Smooth muscle cell (in vitro differentiated cells): ENCODE results near the gene PEX19. TPM values are rescaled to one million over a fixed set of nuclear protein-coding genes. Genes with fewer than 3 reads are reported as not detected.

Experiments used
- polyA plus RNA-seq: library from polyadenylated mRNA; unstranded; fragments of >200 nt; fragmentation: Nextera tagmentation; extraction: Ambion mirVana; gene quantifications from 2 replicates; pipeline ENCODE4 v1.2.1, GENCODE V29; 2016
- small RNA-seq: library from RNA; depleted of rRNA; stranded (forward); fragments of <200 nt; gene quantifications from one replicate; pipeline ENCODE3, GENCODE V24; 2014
- total RNA-seq: library from RNA; depleted of rRNA; stranded (reverse); fragments of >200 nt; gene quantifications from 2 replicates; pipeline ENCODE4 v1.2.3, GENCODE V29; 2014

PEX19 gene
- total and polyA plus RNA-seq, 2 experiments from 2014 or later = 34.5 to 47.1 TPM

Small RNAs within 50 kb of the gene (small RNA-seq; reads per million reads assigned to genes)
- not detected for gene RF00019

Other genes with a start within 250 kb of the PEX19 start
- not detected in 2 replicates for gene KCNJ10, start 215.0 kb downstream of the PEX19 start, total RNA-seq
- gene KCNJ10, start 215.0 kb downstream of the PEX19 start, polyA plus RNA-seq = not detected in 2 replicates
- gene KCNJ9, start 203.6 kb downstream of the PEX19 start, total RNA-seq = not detected in 2 replicates
- not detected in 2 replicates for gene KCNJ9, start 203.6 kb downstream of the PEX19 start, polyA plus RNA-seq
- gene IGSF8, start 186.5 kb downstream of the PEX19 start, total RNA-seq = 17.3 and 20.8 TPM in 2 replicates
- 30.2 and 35.5 TPM in 2 replicates for gene IGSF8, start 186.5 kb downstream of the PEX19 start, polyA plus RNA-seq
- gene ATP1A2, start 169.4 kb downstream of the PEX19 start, total RNA-seq = not detected in 2 replicates
- gene ATP1A2, start 169.4 kb downstream of the PEX19 start, polyA plus RNA-seq = 0.07 TPM in 1 of 2 replicates, not detected in the other
- gene ATP1A4, start 133.5 kb downstream of the PEX19 start, total RNA-seq = not detected in 2 replicates
- gene ATP1A4, start 133.5 kb downstream of the PEX19 start, polyA plus RNA-seq = not detected in 2 replicates
- gene CASQ1, start 94.6 kb downstream of the PEX19 start, total RNA-seq = 0.36 TPM in 1 of 2 replicates, not detected in the other
- gene CASQ1, start 94.6 kb downstream of the PEX19 start, polyA plus RNA-seq = 0.48 TPM in 1 of 2 replicates, not detected in the other
- 85.0 and 115 TPM in 2 replicates for gene PEA15, start 79.7 kb downstream of the PEX19 start, total RNA-seq
- gene PEA15, start 79.7 kb downstream of the PEX19 start, polyA plus RNA-seq = 73.1 and 80.6 TPM in 2 replicates
- gene DCAF8, start 22.6 kb downstream of the PEX19 start, total RNA-seq = 56.7 and 63.6 TPM in 2 replicates
- gene DCAF8, start 22.6 kb downstream of the PEX19 start, polyA plus RNA-seq = 79.9 and 92.6 TPM in 2 replicates
- gene COPA, start 58.1 kb upstream of the PEX19 start, total RNA-seq = 171 and 197 TPM in 2 replicates
- 182 and 196 TPM in 2 replicates for gene COPA, start 58.1 kb upstream of the PEX19 start, polyA plus RNA-seq
- gene NCSTN, start 58.2 kb upstream of the PEX19 start, total RNA-seq = 67.4 and 73.4 TPM in 2 replicates
- gene NCSTN, start 58.2 kb upstream of the PEX19 start, polyA plus RNA-seq = 67.6 and 81.4 TPM in 2 replicates
- 0.99 TPM in 1 of 2 replicates, not detected in the other for gene NHLH1, start 81.9 kb upstream of the PEX19 start, total RNA-seq
- 0.27 and 0.46 TPM in 2 replicates for gene NHLH1, start 81.9 kb upstream of the PEX19 start, polyA plus RNA-seq
- gene VANGL2, start 115.4 kb upstream of the PEX19 start, total RNA-seq = 12.2 and 12.6 TPM in 2 replicates
- 7.1 and 8.3 TPM in 2 replicates for gene VANGL2, start 115.4 kb upstream of the PEX19 start, polyA plus RNA-seq
- not detected in 2 replicates for gene SLAMF6, start 238.1 kb upstream of the PEX19 start, total RNA-seq
- gene SLAMF6, start 238.1 kb upstream of the PEX19 start, polyA plus RNA-seq = not detected in 2 replicates